Measurements from ENCODE around the gene TTLL13. TPM values are rescaled to one million over a fixed set of nuclear protein-coding genes. Genes with fewer than 3 reads are reported as not detected.
A peak's percentile ranks its signal among the peaks of the same experiment; 100 is the strongest.
"Not testable (repeated sequence)": the region's sequence is repeated elsewhere in the genome, so short reads cannot be mapped to it uniquely, and the experiment has no call there.

TTLL13 gene
- total RNA-seq, 2 donors from 2014 or later, result not detected

DNA sequence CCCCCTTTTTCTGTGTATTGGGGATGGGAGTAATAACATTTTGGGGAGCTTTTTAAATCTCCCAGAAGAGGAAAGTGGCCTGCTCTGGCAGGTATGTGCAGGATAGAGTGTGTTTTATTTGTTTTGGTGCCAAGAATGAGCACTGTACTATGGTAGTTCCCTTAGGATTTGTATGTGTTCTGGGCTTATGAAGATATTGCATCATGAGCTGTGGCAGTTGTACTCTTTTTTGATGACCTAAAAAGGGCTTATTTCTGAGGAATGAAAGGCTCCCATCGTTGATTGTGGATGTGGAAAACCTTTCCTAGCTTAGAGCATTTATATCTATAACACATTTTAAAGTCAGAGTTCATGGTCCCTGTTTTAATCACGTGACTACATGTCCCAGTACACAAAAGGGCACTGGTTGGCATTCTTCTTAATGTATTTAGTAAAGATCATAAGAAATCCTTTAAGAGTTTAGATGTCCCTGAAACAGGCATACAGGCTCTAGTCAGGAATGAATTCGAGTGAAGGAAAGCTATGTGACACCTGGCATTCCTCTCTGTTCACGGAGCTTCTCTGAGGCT, 47.0 kb downstream of the TTLL13 start:
- ATAC-seq; intact Hi-C loops (cut with DNase I); DNase-seq: not testable (repeated sequence)

- DNase-seq, result no peak
- intact Hi-C loops (cut with DNase I), result no loop called here
- no peak for ATAC-seq
Measured at GRCh38 chr15:90297021-90297420, 47.7 kb downstream of the TTLL13 start.

DNA sequence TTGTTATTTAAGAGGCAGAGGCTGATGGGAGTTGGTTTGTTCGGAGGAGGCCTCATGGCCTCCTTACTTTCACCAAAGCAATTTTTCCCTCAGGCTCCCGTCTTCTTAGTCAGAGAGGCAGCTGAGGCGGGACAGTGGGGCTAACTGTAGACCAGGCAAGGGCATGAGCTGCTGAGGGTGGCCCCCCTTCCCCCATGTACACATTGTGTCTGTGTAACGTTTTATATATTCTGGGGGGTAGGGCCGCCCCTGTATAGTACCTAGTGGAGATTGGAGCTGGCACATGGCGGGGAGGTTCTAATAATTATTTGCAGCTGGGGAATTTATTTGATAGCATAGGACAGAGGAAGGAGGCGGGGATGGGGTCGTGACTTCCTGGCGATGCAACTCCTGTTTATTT, 51.2 kb downstream of the TTLL13 start:
- intact Hi-C loops (cut with DNase I), result no loop called here
- peak in 1 of 2 donors; percentile 34 for ATAC-seq
- no peak for DNase-seq

- intact Hi-C loops (cut with DNase I), result no loop called here
- ATAC-seq (peak; percentile 75 to 76), DNase-seq (peak; percentile 79)
Measured at GRCh38 chr15:90300988-90301706, 51.8 kb downstream of the TTLL13 start.

DNA sequence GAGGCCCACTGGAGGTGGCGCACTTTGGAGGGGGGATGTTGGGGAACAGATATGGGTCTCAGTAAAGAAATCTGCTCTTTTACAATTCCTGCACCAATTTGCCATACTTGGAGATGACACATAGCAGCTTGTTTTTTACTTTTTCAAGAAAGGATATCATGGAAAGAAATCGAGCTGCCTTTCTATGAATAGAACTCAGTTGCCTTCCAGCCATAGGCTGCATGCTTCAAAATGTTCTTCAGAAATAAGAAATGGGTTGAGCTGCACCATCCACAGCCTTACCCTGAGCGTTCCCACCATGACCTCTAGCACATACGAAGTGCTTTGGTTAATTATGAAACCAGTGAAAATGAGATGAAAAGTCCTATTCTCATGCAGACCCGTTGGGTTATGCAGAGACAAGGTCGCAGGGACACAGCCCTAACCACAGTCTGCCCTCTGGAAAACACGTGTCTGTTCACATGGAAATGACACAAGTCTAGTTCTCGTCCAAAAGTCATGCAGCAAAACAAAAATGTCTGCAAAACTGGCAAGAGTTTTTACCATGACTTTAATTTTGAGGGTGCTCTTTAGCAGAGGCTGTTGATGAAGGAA, 52.4 kb downstream of the TTLL13 start:
- peak; percentile 20 to 67 for ATAC-seq
- no peak for DNase-seq
- intact Hi-C loops (cut with DNase I), result no loop called here

DNA sequence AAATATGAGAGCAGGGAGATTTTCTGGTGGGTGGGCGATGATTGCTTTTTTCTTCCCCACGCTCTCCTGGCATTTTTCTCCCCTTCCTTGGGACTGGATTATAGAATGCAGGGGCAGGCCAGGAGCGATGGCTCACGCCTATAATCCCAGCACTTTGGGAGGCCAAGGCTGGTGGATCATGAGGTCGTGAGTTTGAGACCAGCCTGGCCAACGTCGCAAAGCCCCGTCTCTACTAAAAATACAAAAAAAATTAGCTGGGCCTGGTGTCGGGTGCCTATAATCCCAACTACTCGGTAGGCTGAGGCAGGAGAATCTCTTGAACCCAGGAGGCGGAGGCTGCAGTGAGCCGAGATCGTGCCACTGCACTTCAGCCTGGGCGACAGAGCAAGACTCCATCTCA, 56.0 kb downstream of the TTLL13 start:
- intact Hi-C loops (cut with DNase I); DNase-seq; ATAC-seq: not testable (repeated sequence)

- intact Hi-C loops (cut with DNase I), result no loop called here
- no peak for ATAC-seq
- no peak for DNase-seq
Measured at GRCh38 chr15:90305932-90306331, 56.6 kb downstream of the TTLL13 start.

- intact Hi-C loops (cut with DNase I), result no loop called here
- no peak for DNase-seq
- ATAC-seq, result no peak
Measured at GRCh38 chr15:90306560-90306959, 57.2 kb downstream of the TTLL13 start.

GRCh38 chr15:90307661-90308060, 58.3 kb downstream of the TTLL13 start:
- DNase-seq (no peak), ATAC-seq (no peak)
- intact Hi-C loops (cut with DNase I), result no loop called here

GRCh38 chr15:90309020-90309419, 59.7 kb downstream of the TTLL13 start:
- intact Hi-C loops (cut with DNase I), result no loop called here
- ATAC-seq, result no peak
- no peak for DNase-seq

Other genes with a start within 250 kb of the TTLL13 start
- 1 to 10 TPM; 6.7 to 7.0 TPM for gene ZNF710, start 248.2 kb upstream of the TTLL13 start, total RNA-seq
- gene IDH2, start 147.1 kb upstream of the TTLL13 start, total RNA-seq, result 100 to 1,000 TPM; 242 to 257 TPM
- gene SEMA4B, start 48.2 kb upstream of the TTLL13 start, total RNA-seq, result 10 to 100 TPM; 26.2 to 41.2 TPM
- gene CIB1, start 15.6 kb upstream of the TTLL13 start, total RNA-seq, result 10 to 100 TPM; 53.2 to 55.0 TPM
- 10 to 100 TPM in 1 of 2 donors, 1 to 10 TPM in 1; 9.4 to 11.9 TPM for gene GDPGP1, start 15.3 kb upstream of the TTLL13 start, total RNA-seq
- 100 to 1,000 TPM; 115 to 131 TPM for gene NGRN, start 16.1 kb downstream of the TTLL13 start, total RNA-seq
- 1 to 10 TPM; 3.6 to 3.7 TPM for gene ZNF774, start 102.7 kb downstream of the TTLL13 start, total RNA-seq
- 10 to 100 TPM; 70.4 to 79.2 TPM for gene IQGAP1, start 138.7 kb downstream of the TTLL13 start, total RNA-seq